Activated CD8-positive, alpha-beta memory T cell treated with anti-CD3 and anti-CD28 coated beads, Interleukin-2, amount 50 U/mL, for 48 hours (primary cell): ENCODE results near the gene ATP10A.
"Not testable (repeated sequence)": the region's sequence is repeated elsewhere in the genome, so short reads cannot be mapped to it uniquely, and the experiment has no call there.

Experiments
- DNase-seq: peaks from one replicate; pipeline ENCODE4 v3.0.0-alpha.2; 2020

ATP10A gene

GRCh38 chr15:25771736-25772135, 91.4 kb downstream of the ATP10A start:
- DNase-seq: not testable (repeated sequence)

DNA sequence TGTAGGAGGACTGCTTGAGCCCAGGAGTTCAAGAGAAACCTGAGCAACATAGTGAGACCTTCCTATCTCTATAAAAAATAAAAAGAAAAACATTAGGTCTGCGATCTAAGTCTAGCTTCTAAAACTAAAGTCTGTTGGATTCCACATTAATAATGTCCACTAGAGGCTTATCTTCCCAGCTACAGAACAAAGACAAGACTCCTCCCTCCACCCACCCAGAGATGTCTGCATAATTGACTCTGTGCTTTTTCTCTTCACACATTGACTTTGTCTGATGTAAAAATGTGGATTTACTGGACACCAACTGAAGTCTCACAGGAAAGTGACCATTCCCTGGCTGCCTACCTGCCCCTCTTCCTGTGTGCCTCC, 91.8 kb downstream of the ATP10A start:
- DNase-seq: no peak

- DNase-seq: no peak
Observed at GRCh38 chr15:25770618-25771337, 92.3 kb downstream of the ATP10A start.

GRCh38 chr15:25770031-25770430, 93.1 kb downstream of the ATP10A start:
- DNase-seq: no peak

GRCh38 chr15:25768271-25768670, 94.9 kb downstream of the ATP10A start:
- no peak for DNase-seq

DNA sequence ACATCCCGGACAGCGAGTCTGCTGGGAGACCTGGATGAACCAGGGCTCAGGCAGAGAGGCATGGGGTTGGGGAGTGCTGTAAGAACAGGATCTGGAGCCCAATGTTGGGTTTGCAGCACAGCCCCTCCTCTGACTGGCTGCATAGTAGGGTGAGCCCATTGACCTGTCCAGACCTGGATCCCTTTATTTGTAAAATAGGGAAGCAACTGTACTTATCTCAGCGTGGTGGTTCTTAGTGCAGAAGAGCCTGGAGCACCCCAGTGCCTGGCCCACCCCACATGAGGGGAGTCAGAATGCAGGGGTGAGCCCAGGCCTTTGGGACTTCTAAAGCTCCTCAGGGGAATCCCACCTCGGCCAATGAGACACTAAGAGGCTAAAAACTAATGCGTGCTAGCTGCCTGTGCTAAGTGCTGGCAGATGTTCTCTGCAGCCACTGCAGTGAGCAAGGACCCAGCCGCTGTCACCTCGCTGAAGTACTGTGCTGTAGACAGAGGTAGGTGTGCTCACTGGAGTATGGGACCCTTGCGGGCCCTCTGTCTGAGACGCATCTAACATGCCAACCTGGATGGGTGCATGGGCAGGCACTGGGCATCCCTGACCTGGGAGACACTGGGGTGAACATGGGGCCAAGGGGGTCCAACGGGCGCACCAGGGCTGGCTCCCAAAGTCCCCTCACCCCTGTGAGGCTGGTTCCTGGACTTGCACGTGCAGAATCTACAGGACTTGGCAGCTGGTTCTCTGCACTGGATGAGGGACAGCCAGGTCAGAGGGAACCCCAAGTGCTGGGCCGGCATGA, 95.6 kb downstream of the ATP10A start:
- peak; percentile 26 for DNase-seq

- DNase-seq: peak; percentile 22
Observed at GRCh38 chr15:25766417-25766816, 96.7 kb downstream of the ATP10A start.

DNA sequence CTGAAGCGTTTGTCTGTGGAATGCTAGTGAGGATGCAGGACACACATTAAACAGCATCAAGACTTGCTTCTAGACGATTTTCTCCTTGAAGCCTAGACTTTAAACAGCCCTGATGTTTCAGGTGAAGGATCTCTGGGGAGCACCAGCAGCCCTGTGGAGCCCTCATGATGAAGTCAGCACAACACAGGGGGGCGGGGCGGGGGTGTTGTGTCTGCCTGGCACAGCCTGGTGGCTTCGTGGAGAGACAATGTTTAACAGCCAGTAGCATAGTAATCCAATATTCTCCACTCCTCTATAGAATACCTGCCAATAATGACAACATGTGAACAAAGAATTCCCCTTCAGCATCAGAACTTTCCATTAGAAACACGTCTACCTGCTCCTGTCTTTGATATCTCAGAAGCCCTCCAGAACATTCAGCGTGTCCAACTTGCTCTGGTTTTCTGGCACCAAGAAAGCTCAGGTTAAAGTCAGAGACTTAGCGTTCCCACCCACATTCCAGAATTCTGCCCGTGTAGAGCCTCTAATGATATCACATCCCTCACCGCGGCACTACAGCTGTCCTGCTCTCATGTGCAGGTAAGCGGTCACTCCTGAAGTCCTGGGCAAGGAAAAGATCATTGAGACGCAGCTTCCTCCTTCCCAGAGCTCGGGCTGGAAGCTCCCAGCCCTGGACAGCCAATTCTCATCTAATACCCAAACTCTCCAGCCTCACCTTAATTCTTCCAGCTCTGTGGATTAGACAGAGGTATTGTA, 98.0 kb downstream of the ATP10A start:
- DNase-seq: no peak

DNA sequence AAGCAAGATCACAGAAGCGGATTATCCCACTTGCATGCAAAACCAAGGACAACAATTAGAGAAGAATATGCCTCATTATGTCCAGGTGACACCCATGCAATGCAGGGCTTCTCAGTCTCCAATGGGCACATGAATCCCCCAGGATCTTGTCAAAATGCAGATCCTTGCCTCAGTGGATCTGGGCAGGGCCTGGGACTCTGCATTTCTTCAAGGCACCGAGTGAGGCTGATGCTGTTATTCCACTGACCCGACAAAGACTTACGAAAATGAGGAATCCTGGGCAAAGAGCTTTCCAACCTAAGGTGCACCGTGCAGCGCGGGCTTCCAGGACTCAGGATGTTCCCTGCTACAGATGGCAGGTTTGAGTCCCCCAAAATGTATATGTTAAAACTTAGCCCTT, 99.2 kb downstream of the ATP10A start:
- DNase-seq: peak; percentile 3

DNA sequence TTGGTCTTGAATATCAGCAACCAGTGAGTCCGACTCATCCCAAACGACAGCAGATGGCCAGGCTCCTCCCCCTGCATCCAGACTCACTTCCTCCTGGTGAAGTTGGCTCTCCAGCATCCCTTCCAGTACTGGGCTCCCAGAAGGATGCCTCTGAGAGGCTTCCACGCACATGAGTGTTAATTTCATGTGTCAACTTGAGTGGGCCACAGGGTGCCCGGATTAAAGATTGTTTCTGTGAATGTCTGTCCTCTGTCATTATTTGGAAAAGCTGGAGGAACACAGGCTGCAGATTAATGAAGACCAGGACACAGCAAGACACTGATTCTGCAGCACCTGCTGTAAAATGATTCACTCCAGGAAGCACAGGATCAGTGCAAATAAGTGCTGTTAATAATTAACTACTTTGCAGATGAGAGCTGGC, 99.8 kb downstream of the ATP10A start:
- DNase-seq: peak; percentile 20

DNA sequence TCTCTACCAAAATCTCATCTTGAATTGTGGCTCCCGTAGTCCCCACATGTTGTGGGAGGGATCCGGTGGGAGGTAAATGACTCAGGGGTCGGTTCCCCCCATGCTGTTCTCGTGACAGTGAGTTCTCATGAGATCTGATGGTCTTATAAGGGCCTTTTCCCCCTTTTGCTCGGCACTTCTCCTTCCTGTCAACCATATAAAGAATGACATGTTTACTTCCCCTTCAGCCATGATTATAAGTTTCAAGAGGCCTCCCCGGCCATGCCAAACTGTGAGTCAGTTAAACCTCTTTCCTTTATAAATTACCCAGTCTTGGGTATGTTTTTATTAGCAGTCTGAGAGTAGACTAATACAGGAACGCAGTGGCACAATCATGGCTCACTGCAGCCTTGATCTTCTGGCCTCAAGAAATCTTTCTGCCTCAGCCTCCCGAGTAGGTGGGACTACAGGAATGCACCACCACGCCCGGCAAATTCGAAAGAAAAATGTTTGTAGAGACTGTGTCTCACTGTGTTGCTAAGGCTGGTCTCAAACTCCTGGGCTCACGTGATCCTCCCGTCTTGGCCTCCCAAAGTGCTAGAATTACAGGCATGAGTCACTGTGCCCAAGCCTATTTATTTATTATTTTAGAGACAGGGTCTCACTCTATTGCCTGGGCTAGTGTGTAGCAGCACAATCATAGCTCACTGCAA, 101.0 kb downstream of the ATP10A start:
- peak; percentile 30 for DNase-seq

- no peak for DNase-seq
Observed at GRCh38 chr15:25759421-25759820, 103.7 kb downstream of the ATP10A start.

GRCh38 chr15:25758612-25759011, 104.5 kb downstream of the ATP10A start:
- not testable (repeated sequence) for DNase-seq

DNA sequence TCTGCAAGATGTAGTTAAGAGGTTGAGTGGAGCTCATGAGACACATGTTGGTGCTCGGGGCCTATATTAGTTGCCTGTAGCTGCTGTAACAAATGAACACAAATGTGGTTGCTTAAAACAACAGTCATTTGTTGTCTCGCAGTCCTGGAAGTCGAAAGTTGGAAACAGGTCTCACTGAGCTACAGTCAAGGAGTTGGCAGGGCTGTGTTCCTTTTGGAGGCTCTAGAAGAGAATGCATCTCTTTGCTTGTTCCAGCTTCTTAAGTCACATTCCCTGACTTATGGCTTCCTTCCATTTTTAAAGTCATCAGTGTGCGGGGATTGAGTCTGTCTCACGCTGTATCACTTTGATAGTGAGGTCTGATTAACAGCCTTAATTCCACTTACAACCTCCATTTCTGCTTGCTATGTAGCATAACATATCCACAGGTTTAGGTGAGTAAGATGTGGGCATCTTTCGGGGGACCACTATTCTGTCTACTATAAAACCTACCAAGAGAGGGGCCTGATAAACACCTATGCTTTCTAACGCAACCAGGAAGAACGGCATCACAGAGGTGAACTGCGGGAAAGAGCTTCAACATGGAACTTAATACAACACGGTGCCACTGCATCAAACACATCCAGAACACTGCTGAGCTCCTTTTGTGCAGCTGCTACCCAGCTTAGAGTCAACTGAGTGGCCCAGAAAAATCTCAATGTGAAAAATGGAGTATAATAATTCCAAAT, 119.4 kb downstream of the ATP10A start:
- DNase-seq: no peak

- no peak for DNase-seq
Observed at GRCh38 chr15:25742776-25743547, 120.2 kb downstream of the ATP10A start.

GRCh38 chr15:25742041-25742730, 120.9 kb downstream of the ATP10A start:
- DNase-seq: no peak

DNA sequence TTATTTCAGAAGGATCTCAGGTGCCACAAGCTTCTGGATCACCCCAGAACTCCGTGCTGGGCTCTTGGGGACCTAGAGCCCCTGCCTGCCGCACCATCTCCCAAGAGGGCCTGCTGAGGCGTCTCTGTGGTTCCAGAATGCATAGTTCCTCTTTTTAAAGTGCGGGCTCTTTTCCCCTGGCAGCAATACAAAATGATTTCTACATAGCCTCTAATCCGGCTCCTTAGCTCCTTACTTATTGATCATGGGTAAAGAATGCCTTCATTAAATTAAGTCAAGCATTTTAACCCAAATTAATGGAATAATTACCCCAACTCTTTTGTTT, 121.9 kb downstream of the ATP10A start:
- no peak for DNase-seq

DNA sequence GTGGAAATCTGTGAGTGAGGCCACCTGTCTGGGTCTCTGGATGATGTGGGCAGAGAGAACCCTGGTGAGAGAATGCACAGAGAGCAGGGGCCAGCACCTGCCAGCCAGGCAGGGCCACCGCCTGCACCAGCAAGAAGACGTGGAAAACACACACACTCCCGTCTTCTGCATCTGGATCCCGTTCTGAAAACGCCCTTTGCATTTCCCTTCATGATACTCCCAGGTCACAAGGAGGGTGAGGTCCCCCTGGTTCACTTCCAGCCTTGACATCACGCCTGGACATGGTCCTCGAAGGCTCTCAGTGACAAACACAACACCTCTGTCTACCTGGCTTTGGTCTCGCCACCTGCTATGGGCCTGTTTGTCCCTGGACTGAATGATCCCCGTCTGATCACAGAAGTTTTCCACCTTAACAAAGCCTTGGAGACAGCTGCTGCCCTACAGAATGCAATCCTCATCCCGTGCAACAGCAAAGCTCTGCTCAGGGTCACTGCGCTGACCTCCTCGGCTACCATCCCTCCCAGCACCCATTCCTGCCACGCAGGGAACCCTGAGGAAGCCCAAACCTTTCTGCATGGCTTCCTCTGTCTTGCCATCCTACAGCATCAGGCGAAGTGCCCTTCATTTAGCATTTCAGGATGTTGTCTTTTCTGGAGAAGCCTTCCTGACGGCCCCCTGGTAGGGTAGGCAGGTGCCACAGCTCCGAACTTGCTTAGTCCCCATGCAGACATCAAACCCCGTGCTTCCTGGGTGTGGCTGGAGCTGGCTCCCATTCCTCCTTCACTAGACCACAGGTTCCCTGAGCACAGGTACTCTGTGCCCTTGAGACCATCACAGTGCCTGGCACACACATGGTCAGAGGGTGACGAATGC, 122.5 kb downstream of the ATP10A start:
- no peak for DNase-seq

DNA sequence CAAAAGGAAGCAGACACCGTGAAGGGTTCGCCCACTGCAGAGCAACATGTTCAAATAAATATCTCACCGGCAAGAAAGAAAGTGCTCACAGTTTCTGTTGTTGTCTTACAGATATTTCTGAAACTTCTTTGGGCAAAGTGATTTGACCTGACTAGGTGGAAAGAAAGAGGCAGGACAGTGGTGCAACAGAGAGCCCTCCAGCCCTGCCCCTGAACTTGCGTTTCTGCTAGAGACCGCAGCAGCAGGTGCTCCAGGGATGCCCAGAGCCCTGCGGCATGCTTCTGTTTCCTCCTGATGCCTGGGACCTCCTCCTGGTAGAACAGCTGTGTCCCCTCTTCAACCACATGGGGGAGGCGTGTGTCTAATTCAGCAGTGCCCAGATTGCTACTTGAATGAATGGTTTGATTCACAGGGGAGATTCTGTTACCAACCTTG, 123.4 kb downstream of the ATP10A start:
- DNase-seq: no peak
